Muscle layer of duodenum (tissue), 2 donors: ENCODE results near the gene THTPA.

Source experiments
- H3K27ac ChIP-seq: one replicate; pipeline ENCODE4 v1.7.0; 2013; ENCODE audit warnings: mild to moderate bottlenecking, low read length
- H3K27me3 ChIP-seq: one replicate; pipeline ENCODE4 v1.7.0; 2013; ENCODE audit warnings: low read depth, mild to moderate bottlenecking, control low read depth, low read length
- H3K36me3 ChIP-seq, 2 donors: one replicate each; pipeline ENCODE4 v1.7.0; 2013; ENCODE audit warnings: low read length in 2 of 2, control low read depth in 1 of 2, mild to moderate bottlenecking in 1 of 2; ENCODE audit not compliant: insufficient read depth in 2 of 2, control insufficient read depth in 1 of 2
- H3K4me1 ChIP-seq, 2 donors: one replicate each; pipeline ENCODE4 v1.7.0; 2013; ENCODE audit warnings: low read length in 2 of 2, mild to moderate bottlenecking in 2 of 2, control low read depth in 1 of 2, moderate library complexity in 1 of 2; ENCODE audit not compliant: insufficient read depth in 2 of 2, control insufficient read depth in 1 of 2
- H3K4me3 ChIP-seq, 2 donors: one replicate each; pipeline ENCODE4 v1.7.0; 2013; ENCODE audit warnings: low read length in 2 of 2, low read depth in 1 of 2, mild to moderate bottlenecking in 1 of 2
- H3K9me3 ChIP-seq, 2 donors: one replicate each; pipeline ENCODE4 v1.7.0; 2013; ENCODE audit warnings: low read length in 2 of 2, control low read depth in 1 of 2, mild to moderate bottlenecking in 1 of 2; ENCODE audit not compliant: control insufficient read depth in 1 of 2
- donor health status: healthy.

THTPA gene, protein sequence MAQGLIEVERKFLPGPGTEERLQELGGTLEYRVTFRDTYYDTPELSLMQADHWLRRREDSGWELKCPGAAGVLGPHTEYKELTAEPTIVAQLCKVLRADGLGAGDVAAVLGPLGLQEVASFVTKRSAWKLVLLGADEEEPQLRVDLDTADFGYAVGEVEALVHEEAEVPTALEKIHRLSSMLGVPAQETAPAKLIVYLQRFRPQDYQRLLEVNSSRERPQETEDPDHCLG

GRCh38 chr14:23555882-23556699 is at the start of gene THTPA:
Gene THTPA, plus strand, starts transcription at chr14:23556271. Its CDS starts 487 bp downstream, at chr14:23556758.
- no peaks in the 10 kb centered on the region for H3K27me3 ChIP-seq
- H3K4me3 ChIP-seq: peak within 1 kb of the TSS; percentile 88 to 96
- no peaks in the 10 kb centered on the region for H3K9me3 ChIP-seq
- peaks cover 9 to 28% of the 10 kb centered on the region in 2 donors for H3K4me1 ChIP-seq
- H3K27ac ChIP-seq: peak within 1 kb of the TSS; percentile 93
- peaks cover 15 to 23% of the 10 kb centered on the region in 2 donors for H3K36me3 ChIP-seq

GRCh38 chr14:23512156-23512555 is 43.9 kb upstream of the THTPA start:
- no peaks in the 10 kb centered on the region for H3K36me3 ChIP-seq
- no peaks in the 10 kb centered on the region for H3K27me3 ChIP-seq
- H3K9me3 ChIP-seq: no peaks in the 10 kb centered on the region
- H3K27ac ChIP-seq: no peak overlapping the region
- no peak overlapping the region for H3K4me3 ChIP-seq
- peaks cover 0 to 7% of the 10 kb centered on the region in 2 donors for H3K4me1 ChIP-seq

DNA sequence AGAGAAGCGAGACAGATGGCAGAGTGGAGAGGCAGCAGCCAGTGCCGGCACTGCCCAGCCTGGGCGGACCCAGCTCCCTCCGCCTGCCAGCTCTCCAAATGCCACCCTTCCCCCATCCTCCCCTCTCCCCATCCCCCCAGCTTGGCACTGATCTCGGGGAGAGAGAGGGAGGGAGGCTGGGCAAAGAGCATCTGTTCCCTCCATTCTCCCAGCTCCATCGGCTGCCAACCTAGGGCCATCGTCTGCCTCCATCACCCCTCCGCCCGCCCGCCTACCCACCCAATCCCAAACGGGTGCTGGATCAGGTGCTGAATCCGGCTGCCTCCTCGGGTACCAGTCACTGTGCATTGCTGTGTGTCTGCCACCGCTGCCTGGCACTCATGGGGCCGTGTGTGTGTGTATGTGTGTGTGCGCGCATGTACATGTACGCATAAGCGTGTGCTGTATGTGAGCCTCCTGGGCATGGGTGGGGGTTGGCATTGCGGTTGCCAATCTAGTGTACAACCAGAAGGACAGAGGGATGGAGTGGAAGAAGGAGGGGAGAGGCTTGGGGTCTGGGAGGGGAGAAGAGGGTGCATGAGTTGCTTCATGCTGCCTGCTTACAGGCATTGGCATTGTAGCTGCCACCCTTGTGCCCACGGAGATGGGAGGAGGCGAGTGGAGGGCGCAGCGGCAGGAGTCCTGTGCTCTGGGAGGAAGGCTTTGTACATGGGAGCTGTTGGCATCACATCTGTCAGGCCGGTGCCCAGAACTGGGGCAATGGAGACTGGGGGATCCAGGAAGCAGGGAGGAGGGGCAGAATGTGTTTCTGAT is 42.9 kb upstream of the THTPA start:
- no peak overlapping the region for H3K4me3 ChIP-seq
- no peak overlapping the region for H3K27ac ChIP-seq
- H3K9me3 ChIP-seq: no peaks in the 10 kb centered on the region
- no peaks in the 10 kb centered on the region for H3K36me3 ChIP-seq
- H3K4me1 ChIP-seq: peaks cover 0 to 7% of the 10 kb centered on the region in 2 donors
- H3K27me3 ChIP-seq: no peaks in the 10 kb centered on the region

- Histone ChIP-seq H3K36me3 (no peaks in the 10 kb centered on the region), H3K4me3 (no peak overlapping the region), H3K27ac (no peak overlapping the region), H3K27me3 (no peaks in the 10 kb centered on the region), H3K4me1 (peaks cover 0 to 7% of the 10 kb centered on the region in 2 donors), H3K9me3 (no peaks in the 10 kb centered on the region)
Measured at GRCh38 chr14:23513818-23514643, 42.0 kb upstream of the THTPA start.

DNA sequence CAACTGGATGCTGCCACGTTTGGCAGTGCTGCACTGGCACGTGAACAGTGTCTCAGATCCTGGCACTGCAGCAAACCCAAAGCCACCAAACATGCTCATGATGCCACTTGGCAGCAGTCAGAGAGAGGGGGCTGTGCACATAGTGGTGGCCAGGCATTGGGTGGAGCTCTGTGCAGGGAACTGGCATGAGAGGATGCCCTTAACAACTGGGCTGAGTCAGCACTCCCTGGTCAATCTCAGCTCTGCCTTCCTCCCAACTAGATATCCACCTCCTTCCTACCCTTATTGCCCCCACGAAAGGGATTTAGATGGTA is 41.5 kb upstream of the THTPA start:
- H3K27me3 ChIP-seq: no peaks in the 10 kb centered on the region
- no peaks in the 10 kb centered on the region for H3K9me3 ChIP-seq
- no peak overlapping the region for H3K4me3 ChIP-seq
- H3K27ac ChIP-seq: no peak overlapping the region
- no peaks in the 10 kb centered on the region for H3K36me3 ChIP-seq
- H3K4me1 ChIP-seq: peaks cover 0 to 7% of the 10 kb centered on the region in 2 donors

DNA sequence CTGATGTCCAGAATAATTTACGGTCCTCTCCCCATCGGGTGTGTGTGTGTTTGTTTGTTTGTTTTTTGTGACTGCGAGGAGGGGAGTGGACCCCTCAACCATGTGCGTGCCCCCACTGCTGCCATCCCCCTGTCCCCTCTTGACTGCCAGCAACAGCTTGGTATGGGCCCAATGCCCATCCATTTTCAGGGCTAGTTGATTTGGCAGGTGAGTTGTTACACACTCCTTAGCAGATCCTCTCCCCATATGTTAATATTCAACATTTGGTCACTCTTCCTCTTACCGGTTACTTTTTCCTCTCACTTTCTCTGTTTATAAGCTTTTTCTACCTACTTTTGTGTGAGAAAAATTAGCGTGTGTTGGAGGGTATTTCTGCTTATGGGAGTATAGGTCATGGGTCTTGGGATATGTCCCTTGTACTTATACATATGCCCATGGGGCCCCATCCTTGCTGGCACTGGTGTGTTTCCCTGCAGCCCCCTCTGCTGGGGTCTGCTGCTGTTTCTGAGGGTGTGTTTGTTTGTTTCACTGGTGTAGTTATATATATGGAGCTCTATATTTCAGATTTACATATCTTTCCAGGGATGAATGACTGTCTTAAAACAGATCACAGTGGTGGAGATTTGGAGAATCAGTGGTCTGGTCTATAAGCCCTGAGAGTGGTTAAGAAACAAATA is 38.3 kb upstream of the THTPA start:
- no peaks in the 10 kb centered on the region for H3K27me3 ChIP-seq
- H3K4me1 ChIP-seq: peaks cover 0 to 6% of the 10 kb centered on the region in 2 donors
- H3K36me3 ChIP-seq: no peaks in the 10 kb centered on the region
- H3K4me3 ChIP-seq: no peak overlapping the region
- no peak overlapping the region for H3K27ac ChIP-seq
- no peaks in the 10 kb centered on the region for H3K9me3 ChIP-seq

- Histone ChIP-seq H3K4me3 (no peak overlapping the region), H3K27me3 (no peaks in the 10 kb centered on the region), H3K9me3 (no peaks in the 10 kb centered on the region), H3K27ac (no peak overlapping the region), H3K4me1 (no peaks in the 10 kb centered on the region), H3K36me3 (no peaks in the 10 kb centered on the region)
Measured at GRCh38 chr14:23518709-23519108, 37.4 kb upstream of the THTPA start.

- Histone ChIP-seq H3K27me3 (no peaks in the 10 kb centered on the region), H3K27ac (no peak overlapping the region), H3K36me3 (peaks cover 0 to 7% of the 10 kb centered on the region in 2 donors), H3K9me3 (no peaks in the 10 kb centered on the region), H3K4me3 (no peak overlapping the region), H3K4me1 (no peaks in the 10 kb centered on the region)
Measured at GRCh38 chr14:23520899-23521533, 35.1 kb upstream of the THTPA start.

DNA sequence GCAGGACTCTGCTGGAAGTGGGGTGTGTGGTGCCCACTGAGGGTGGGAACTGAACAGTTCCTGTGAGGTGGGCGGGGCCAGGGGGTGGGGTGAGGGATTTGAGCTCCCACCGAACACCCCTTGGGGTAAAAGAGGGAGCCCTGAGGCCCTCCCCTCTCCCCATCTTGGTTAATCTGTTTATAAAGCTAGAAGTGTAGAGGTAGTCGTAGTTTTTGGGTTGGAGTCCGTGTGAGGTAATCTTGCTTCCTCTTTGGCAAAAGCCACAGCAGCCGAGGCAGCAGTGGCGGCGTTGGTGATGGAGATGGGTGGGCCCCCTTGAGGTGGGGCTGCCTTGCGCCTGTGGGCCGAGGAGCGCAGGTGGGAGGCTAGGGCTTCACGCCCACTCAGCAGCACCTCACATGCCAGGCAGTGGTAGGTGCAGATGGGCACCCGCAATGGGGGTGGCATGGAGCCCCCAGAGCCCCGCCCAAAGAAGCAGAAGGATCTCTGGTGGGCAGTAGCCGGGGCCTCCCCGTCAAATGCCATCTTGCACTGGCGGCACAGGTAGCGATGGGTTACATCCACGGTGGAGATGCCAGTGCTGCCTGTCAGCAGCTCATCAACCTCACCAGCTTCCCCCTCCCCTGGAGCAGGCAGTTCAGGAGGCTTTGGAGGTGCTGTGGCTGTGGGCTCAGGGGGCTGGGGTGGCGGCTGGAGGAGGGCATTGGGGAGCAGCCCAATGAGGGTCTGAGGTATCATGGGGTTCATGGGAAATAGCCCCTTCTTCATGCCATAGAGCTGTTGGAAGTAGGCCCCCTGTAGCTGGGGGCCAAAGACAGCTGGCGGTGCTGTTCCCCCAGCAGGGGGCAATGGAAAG is 34.1 kb upstream of the THTPA start:
- no peak overlapping the region for H3K4me3 ChIP-seq
- H3K27ac ChIP-seq: no peak overlapping the region
- H3K4me1 ChIP-seq: no peaks in the 10 kb centered on the region

More for the DNA sequence above, 34.1 kb upstream of the THTPA start:
- peaks cover 0 to 13% of the 10 kb centered on the region in 2 donors for H3K36me3 ChIP-seq
- no peaks in the 10 kb centered on the region for H3K9me3 ChIP-seq
- no peaks in the 10 kb centered on the region for H3K27me3 ChIP-seq
